GM13977 (cell line): ENCODE data around the gene SLIT3.

Experiments used
- DNase-seq: peaks from one replicate; pipeline ENCODE4 v3.0.0; 2012; ENCODE audit warnings: low spot score
- in situ Hi-C: fragments of 300-500 bp; cut with MboI; formaldehyde crosslinking; loops from one replicate; pipeline ENCODE4 v1.12.0; 2022; ENCODE audit warnings: low sequenced_read_pairs, low pct_unique_long_range_greater_than_20kb, mixed read lengths, inconsistent platforms; ENCODE audit not compliant: unreplicated experiment
- TF ChIP-seq, protein P1 (sequence below): IDR thresholded peaks from 2 replicates; pipeline ENCODE4 v1.5.1; 2012; ENCODE audit warnings: mild to moderate bottlenecking, control low read depth; ENCODE audit not compliant: insufficient read depth; ENCODE audit errors: extremely low read depth, missing control alignments

The SLIT3 gene

DNA sequence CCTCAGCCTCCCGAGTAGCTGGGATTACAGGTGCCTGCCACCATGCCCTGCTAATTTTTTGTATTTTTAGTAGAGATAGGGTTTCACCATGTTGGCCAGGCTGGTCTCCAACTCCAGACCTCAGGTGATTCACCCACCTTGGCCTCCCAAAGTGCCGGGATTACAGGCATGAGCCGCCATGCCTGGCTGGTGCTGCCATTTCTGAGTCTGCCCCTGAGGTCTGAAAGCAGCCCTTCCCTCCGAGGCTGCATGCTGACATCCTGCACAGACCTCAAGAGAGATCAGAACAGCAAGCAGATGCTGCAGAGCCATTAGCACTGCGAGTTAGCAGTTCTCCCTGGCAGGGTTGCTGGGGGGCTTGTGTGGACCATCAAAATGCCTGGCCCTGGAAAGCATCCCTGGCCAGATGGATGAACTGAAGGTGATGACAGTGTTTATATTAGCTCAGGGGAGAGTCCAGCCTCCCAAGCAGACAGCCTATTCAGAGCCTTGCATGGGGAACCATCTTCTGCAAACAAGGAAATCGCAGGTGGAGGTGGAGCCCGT, 545.3 kb downstream of the SLIT3 start:
- in situ Hi-C loops, result no loop called here
- no peak for DNase-seq

DNA sequence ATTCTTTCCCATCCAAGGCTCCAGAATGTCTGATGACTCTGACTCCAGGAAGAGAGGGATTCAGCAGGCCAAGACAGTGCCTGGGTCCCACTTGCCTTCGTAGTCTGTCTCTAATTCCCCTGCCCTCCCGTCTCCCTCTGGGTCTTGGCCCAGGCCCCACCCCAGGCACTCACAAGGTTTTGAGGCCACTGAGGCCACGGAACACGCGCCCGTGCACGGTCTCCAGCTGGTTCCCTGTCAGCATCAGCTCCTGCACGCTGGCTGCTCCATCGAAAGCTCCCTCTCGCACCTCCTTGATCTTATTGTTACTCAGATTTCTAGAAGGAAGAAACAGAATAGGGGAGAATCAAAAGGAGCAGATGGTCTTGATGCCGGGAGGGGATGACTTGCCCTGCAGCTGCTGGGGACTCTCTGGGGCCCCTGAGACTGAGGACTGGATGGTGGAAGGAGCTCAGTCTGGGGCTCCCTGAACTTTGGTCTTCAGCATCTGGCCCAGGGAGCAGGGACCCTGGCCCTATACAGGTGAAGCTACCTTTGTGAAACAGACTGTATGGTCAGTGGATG, 547.2 kb downstream of the SLIT3 start:
- TF ChIP-seq, protein P1, sequence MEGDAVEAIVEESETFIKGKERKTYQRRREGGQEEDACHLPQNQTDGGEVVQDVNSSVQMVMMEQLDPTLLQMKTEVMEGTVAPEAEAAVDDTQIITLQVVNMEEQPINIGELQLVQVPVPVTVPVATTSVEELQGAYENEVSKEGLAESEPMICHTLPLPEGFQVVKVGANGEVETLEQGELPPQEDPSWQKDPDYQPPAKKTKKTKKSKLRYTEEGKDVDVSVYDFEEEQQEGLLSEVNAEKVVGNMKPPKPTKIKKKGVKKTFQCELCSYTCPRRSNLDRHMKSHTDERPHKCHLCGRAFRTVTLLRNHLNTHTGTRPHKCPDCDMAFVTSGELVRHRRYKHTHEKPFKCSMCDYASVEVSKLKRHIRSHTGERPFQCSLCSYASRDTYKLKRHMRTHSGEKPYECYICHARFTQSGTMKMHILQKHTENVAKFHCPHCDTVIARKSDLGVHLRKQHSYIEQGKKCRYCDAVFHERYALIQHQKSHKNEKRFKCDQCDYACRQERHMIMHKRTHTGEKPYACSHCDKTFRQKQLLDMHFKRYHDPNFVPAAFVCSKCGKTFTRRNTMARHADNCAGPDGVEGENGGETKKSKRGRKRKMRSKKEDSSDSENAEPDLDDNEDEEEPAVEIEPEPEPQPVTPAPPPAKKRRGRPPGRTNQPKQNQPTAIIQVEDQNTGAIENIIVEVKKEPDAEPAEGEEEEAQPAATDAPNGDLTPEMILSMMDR, result no peak
- DNase-seq, result no peak
- in situ Hi-C loops, result no loop called here

More for the DNA sequence above, 545.3 kb downstream of the SLIT3 start:
- TF ChIP-seq, protein P1, result no peak

DNA sequence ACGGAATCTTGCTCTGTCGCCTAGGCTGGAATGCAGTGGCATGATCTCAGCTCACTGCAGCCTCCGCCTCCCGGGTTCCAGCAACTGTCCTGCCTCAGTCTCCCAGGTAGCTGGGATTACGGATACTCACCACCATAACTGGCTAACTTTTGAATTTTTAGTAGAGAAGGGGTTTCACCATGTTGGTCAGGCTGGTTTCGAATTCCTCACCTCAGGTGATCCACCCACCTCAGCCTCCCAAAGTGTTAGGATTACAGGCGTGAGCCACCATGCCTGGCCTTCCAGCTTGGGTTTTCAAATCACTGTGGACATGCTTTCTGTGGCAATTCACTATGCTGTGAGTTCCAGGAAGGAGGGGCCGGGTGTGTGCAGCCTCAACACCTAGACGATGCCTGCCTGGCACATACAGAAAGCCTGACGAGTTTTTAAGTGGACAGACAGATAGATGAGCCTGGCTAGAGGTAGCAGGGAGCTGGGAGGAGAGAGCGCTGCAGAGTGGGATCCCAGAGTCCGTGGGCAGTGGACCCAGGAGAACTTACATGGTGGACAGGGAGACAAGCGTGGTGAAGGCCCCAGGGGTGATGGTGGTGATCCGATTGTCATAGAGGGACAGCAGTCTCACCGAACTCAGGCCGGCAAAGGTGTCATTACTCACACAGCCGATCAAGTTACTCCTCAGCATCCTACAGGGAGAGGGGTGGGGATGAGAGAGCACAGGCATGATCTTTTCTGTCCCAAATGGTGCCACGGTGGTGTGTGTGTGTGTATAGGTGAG, 548.3 kb downstream of the SLIT3 start:
- no peak for DNase-seq
- TF ChIP-seq, protein P1, result no peak
- in situ Hi-C loops, result no loop called here

DNA sequence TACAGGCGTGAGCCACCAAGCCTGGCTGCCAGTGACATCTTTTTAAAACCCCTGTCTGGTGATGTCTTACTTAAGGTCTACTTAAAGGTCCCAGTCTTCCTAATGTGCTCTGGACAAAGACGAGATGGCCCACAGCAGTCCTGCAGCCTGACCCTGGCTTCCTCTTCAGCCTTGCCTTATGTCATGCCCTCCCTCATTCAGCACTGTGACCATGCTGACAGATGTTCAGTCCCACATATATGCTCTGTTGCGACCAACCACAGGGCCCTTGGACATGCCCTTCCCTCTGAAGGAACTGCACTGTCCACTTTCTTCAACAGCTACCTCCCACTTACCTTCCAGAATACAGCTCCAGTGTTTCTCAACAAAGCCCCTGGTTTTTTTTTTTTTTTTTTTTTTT, 548.9 kb downstream of the SLIT3 start:
- in situ Hi-C loops, result no loop called here
- no peak for DNase-seq
- TF ChIP-seq, protein P1, result no peak

DNA sequence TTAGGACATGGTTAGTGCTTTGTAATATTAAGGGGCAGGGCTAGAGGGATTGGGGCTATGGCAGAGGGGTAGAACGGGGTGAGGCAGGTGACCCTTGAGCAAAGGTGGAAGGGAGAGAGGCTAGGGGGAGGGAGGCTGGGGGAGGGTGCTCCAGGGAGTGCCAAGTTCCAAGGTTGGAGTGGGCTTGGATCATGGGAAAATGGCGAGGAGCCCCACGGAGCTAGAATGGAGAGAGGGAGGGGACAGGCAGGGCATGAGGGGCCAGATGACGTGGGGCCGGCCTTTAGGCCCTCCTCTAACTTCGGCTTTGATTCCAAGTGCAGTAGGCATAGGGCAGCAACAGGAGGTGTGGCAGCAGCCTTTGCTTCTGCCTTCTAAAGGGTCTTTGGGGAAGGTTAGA, 550.0 kb downstream of the SLIT3 start:
- DNase-seq, result no peak
- in situ Hi-C loops, result no loop called here
- TF ChIP-seq, protein P1, result no peak

DNA sequence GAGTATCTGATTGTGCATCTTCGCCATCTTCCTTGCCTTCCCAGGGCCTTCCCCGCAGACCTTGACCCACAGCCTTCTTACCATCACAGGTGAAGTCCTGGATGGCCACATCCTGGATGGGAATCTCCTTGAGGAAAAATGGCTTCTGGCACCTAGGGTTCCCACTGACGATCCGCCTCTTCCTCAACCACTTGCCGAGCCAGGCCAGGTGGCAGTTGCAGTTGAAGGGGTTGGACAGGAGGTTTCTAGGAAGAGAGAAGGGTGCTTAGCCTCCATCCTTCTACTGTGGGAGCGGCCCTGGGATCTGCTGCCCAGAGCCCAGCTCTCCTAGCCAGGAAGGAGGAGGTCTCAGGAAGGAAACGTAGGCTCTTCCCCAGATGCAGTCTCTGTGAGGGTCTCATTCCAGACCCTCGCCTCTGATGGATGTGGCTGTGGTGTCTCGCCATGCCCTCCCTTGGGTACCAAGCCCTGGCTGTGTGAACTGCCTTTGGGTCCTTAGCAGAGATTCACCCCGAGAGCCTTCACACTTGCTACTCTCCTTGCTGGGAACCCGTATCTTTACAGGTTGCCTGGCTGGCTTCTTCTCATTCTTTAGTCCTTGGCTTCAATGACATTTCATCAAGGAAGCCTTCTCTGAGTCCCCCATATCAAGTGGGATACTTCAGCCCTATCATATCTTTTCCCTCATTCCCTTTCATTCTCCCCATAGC, 551.4 kb downstream of the SLIT3 start:
- no peak for DNase-seq
- TF ChIP-seq, protein P1, result no peak
- in situ Hi-C loops, result no loop called here
